Measurements from ENCODE around the gene CPNE7.

DNA sequence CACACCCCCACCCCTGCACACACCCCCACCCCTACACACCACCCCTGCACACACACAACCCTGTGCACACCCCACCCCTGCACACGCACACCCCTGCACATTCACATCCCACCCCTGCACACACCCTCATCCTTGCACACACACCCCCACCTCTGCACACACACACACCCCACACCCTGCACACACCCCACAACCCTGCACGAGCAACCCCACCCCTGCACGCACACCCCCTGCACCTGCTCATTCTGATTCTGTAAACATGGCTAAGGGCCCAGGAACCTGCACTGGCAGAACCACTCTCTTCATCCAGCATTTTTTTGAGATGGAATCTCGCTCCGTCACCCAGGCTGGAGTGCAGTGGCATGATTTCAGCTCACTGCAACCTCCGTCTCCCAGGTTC is 63.8 kb downstream of the CPNE7 start:
- no peak for TF ChIP-seq POLR2AphosphoS5 (IDR thresholded peaks at IDR 0.05; ENCODE audit: low read depth, low read length)
- no peak for TF ChIP-seq TAF1 (IDR thresholded peaks at IDR 0.05; ENCODE audit: borderline replicate concordance, insufficient read depth, low read length)
- TF ChIP-seq, protein P1, sequence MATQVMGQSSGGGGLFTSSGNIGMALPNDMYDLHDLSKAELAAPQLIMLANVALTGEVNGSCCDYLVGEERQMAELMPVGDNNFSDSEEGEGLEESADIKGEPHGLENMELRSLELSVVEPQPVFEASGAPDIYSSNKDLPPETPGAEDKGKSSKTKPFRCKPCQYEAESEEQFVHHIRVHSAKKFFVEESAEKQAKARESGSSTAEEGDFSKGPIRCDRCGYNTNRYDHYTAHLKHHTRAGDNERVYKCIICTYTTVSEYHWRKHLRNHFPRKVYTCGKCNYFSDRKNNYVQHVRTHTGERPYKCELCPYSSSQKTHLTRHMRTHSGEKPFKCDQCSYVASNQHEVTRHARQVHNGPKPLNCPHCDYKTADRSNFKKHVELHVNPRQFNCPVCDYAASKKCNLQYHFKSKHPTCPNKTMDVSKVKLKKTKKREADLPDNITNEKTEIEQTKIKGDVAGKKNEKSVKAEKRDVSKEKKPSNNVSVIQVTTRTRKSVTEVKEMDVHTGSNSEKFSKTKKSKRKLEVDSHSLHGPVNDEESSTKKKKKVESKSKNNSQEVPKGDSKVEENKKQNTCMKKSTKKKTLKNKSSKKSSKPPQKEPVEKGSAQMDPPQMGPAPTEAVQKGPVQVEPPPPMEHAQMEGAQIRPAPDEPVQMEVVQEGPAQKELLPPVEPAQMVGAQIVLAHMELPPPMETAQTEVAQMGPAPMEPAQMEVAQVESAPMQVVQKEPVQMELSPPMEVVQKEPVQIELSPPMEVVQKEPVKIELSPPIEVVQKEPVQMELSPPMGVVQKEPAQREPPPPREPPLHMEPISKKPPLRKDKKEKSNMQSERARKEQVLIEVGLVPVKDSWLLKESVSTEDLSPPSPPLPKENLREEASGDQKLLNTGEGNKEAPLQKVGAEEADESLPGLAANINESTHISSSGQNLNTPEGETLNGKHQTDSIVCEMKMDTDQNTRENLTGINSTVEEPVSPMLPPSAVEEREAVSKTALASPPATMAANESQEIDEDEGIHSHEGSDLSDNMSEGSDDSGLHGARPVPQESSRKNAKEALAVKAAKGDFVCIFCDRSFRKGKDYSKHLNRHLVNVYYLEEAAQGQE (IDR thresholded peaks at IDR 0.05; ENCODE audit: insufficient read depth in 1 of 2, low read depth in 2 of 2, low read length in 2 of 2), result no peak
- no peak for TF ChIP-seq SIN3A (IDR thresholded peaks at IDR 0.05; ENCODE audit: borderline replicate concordance, insufficient read depth, low read length)
- no peak for TF ChIP-seq FOXP2 (optimal IDR thresholded peaks at IDR 0.05; ENCODE audit: borderline replicate concordance, extremely low read depth, extremely low read length, insufficient read depth)

Data from PFSK-1 (cell line).